ENCODE measurements around the gene AMBN. TPM values are rescaled to one million over a fixed set of nuclear protein-coding genes. Genes with fewer than 3 reads are reported as not detected.
"Not testable (repeated sequence)": the region's sequence is repeated elsewhere in the genome, so short reads cannot be mapped to it uniquely, and the experiment has no call there.

Gene AMBN
- total and polyA plus RNA-seq, 9 of the 15 experiments (the other 6 are each of a cell fraction or from before 2014, with no cell fraction given): 0.03 to 0.09 (median 0.07) TPM; not detected in 6

- H3K4me2 ChIP-seq (ENCODE audit: insufficient read depth, low read length): no peak overlapping the region
- TF ChIP-seq ZNF12 (CRISPR knock-in tag; IDR thresholded peaks at IDR 0.05) (no peak), TCF7L2 (IDR thresholded peaks at IDR 0.05; ENCODE audit: low read depth, low read length) (no peak), ZNF639 (CRISPR knock-in tag; conservative IDR thresholded peaks at IDR 0.05 in 1 of 2, IDR thresholded peaks at IDR 0.05 in 1 of 2) (no peak), ZNF23 (CRISPR knock-in tag; IDR thresholded peaks at IDR 0.05) (no peak), PHF20 (IDR thresholded peaks at IDR 0.05; ENCODE audit: partially characterized antibody) (no peak), FOSL1 (tag; conservative IDR thresholded peaks at IDR 0.05) (no peak), HLTF (IDR thresholded peaks at IDR 0.05) (no peak), CBX3 (IDR thresholded peaks at IDR 0.05; ENCODE audit: borderline replicate concordance in 1 of 2, low read length in 2 of 2) (no peak), ZBTB34 (CRISPR knock-in tag; IDR thresholded peaks at IDR 0.05) (no peak), ZNF655 (CRISPR knock-in tag; IDR thresholded peaks at IDR 0.05) (no peak), NR4A1 (CRISPR knock-in tag; IDR thresholded peaks at IDR 0.05) (no peak), NR4A1 (tag; IDR thresholded peaks at IDR 0.05) (no peak), SMC3 (conservative IDR thresholded peaks at IDR 0.05; ENCODE audit: insufficient read depth, low read depth, low read length) (no peak), MAFG (tag; conservative IDR thresholded peaks at IDR 0.05) (no peak)
- 8% methylated on average over 2 of the region's 2 CpGs for WGBS (ENCODE audit: insufficient coverage, low coverage, missing lambda C conversion rate)
- H3K27ac ChIP-seq (ENCODE audit: extremely low read depth, low read depth, low read length): no peak overlapping the region
- intact Hi-C loops (cut with micrococcal nuclease) (no loop called here), in situ Hi-C loops (cut with MboI) (no loop called here)
- no TSS peak for BruUV-seq (replicated peaks)
- H3K4me3 ChIP-seq: no peak overlapping the region
- H3K79me2 ChIP-seq (ENCODE audit: control insufficient read depth, insufficient read depth, low read length): no peaks in the 10 kb centered on the region
- no peaks in the 10 kb centered on the region for H4K20me1 ChIP-seq (replicated peaks; ENCODE audit: control insufficient read depth, insufficient read depth, low read length)
- no peaks in the 10 kb centered on the region for H3K27me3 ChIP-seq (ENCODE audit: control insufficient read depth in 2 of 2, insufficient read depth in 2 of 2, low read length in 2 of 2)
- ChIA-PET CTCF (ENCODE audit: low intra/inter-chr PET ratio) (no interaction called here), POLR2A (no interaction called here)
- no peak for ATAC-seq
- H3K36me3 ChIP-seq (ENCODE audit: control insufficient read depth, insufficient read depth, low read length): no peaks in the 10 kb centered on the region
- no peaks in the 10 kb centered on the region for H3K9me1 ChIP-seq (ENCODE audit: control insufficient read depth, insufficient read depth, low read length)
- DNase-seq (ENCODE audit: extremely low read depth in 1 of 4, low spot score in 3 of 4): no peak
- H3K9ac ChIP-seq (ENCODE audit: insufficient read depth in 1 of 2, low read depth in 2 of 2, low read length in 2 of 2): no peak overlapping the region
- FAIRE-seq: no peak
- no peak overlapping the region for H2AFZ ChIP-seq (ENCODE audit: low read depth, low read length)
- no peaks in the 10 kb centered on the region for H3K9me3 ChIP-seq (replicated peaks; ENCODE audit: control insufficient read depth, insufficient read depth, low read depth, low read length)
- H3K4me1 ChIP-seq (replicated peaks in 1 of 2; ENCODE audit: control insufficient read depth in 2 of 2, insufficient read depth in 2 of 2, low read length in 2 of 2): no peaks in the 10 kb centered on the region; a peak in 1 of 5 replicates
These were observed 48.1 kb downstream of the AMBN start for GRCh38 chr4:70640192-70640591.

- DNase-seq (ENCODE audit: extremely low read depth in 1 of 4, low spot score in 3 of 4); in situ Hi-C loops (cut with MboI); ATAC-seq; H3K4me1 ChIP-seq (replicated peaks in 1 of 2; ENCODE audit: control insufficient read depth in 2 of 2, insufficient read depth in 2 of 2, low read length in 2 of 2); BruUV-seq (replicated peaks); H3K4me2 ChIP-seq (ENCODE audit: insufficient read depth, low read length); H3K79me2 ChIP-seq (ENCODE audit: control insufficient read depth, insufficient read depth, low read length); FAIRE-seq; H3K4me3 ChIP-seq; H2AFZ ChIP-seq (ENCODE audit: low read depth, low read length); H3K9ac ChIP-seq (ENCODE audit: insufficient read depth in 1 of 2, low read depth in 2 of 2, low read length in 2 of 2); H3K27me3 ChIP-seq (ENCODE audit: control insufficient read depth in 2 of 2, insufficient read depth in 2 of 2, low read length in 2 of 2); H3K9me3 ChIP-seq (replicated peaks; ENCODE audit: control insufficient read depth, insufficient read depth, low read depth, low read length); H3K36me3 ChIP-seq (ENCODE audit: control insufficient read depth, insufficient read depth, low read length); H4K20me1 ChIP-seq (replicated peaks; ENCODE audit: control insufficient read depth, insufficient read depth, low read length); H3K9me1 ChIP-seq (ENCODE audit: control insufficient read depth, insufficient read depth, low read length); H3K27ac ChIP-seq (ENCODE audit: extremely low read depth, low read depth, low read length); CTCF ChIA-PET (ENCODE audit: low intra/inter-chr PET ratio); POLR2A ChIA-PET: not testable (repeated sequence)
- intact Hi-C loops (cut with micrococcal nuclease): loop anchor here (5.0 kb wide), 5 partner anchors 37 to 1062 kb away; partner anchors contain the start of gene UTP3
- WGBS (ENCODE audit: insufficient coverage, low coverage, missing lambda C conversion rate): 50% methylated on average over 4 of the region's 4 CpGs
These were observed 58.7 kb downstream of the AMBN start for GRCh38 chr4:70650741-70651140.

Data from K562 (cell line).